GM12872 (cell line): ENCODE results near the gene MYBBP1A.

Source experiments
- TF ChIP-seq, protein P1 (sequence below): IDR thresholded peaks from 3 replicates; pipeline ENCODE4 v1.5.1; 2011; ENCODE audit warnings: low read depth, mild to moderate bottlenecking, low read length, moderate library complexity; ENCODE audit not compliant: insufficient read depth

The MYBBP1A gene

GRCh38 chr17:4530799-4531730 lies 24.1 kb downstream of the MYBBP1A start:
- TF ChIP-seq, protein P1, sequence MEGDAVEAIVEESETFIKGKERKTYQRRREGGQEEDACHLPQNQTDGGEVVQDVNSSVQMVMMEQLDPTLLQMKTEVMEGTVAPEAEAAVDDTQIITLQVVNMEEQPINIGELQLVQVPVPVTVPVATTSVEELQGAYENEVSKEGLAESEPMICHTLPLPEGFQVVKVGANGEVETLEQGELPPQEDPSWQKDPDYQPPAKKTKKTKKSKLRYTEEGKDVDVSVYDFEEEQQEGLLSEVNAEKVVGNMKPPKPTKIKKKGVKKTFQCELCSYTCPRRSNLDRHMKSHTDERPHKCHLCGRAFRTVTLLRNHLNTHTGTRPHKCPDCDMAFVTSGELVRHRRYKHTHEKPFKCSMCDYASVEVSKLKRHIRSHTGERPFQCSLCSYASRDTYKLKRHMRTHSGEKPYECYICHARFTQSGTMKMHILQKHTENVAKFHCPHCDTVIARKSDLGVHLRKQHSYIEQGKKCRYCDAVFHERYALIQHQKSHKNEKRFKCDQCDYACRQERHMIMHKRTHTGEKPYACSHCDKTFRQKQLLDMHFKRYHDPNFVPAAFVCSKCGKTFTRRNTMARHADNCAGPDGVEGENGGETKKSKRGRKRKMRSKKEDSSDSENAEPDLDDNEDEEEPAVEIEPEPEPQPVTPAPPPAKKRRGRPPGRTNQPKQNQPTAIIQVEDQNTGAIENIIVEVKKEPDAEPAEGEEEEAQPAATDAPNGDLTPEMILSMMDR: no peak

DNA sequence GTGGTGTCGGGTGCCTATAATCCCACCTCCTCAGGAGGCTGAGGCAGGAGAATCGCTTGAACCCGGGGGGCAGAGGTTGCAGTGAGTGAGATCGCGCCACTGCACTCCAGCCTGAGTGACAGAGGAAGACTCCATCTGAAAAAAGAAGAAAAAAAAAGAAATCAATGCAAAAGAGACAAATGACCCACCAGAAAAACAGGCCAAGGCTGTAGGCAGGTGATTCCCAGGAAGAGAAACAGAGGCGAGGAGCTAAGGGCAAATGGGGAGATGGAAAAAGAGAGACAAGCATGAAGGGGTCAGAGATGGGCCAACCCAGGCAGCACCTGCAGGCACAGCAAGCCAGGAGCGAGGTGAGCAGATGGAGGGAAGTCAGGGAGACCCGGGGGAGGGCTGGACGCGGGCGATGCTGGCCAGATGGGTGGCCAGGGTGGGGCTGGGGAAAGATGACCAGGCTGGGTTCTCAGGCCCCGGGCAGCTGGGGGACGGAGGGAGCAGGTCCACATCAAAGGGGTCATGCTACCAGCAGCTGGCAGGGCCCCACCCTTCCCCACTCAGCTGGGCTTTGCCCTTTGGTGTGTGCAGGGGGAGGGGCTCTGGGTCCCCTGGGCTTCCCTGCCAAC lies 25.5 kb downstream of the MYBBP1A start:
- TF ChIP-seq, protein P1: no peak

DNA sequence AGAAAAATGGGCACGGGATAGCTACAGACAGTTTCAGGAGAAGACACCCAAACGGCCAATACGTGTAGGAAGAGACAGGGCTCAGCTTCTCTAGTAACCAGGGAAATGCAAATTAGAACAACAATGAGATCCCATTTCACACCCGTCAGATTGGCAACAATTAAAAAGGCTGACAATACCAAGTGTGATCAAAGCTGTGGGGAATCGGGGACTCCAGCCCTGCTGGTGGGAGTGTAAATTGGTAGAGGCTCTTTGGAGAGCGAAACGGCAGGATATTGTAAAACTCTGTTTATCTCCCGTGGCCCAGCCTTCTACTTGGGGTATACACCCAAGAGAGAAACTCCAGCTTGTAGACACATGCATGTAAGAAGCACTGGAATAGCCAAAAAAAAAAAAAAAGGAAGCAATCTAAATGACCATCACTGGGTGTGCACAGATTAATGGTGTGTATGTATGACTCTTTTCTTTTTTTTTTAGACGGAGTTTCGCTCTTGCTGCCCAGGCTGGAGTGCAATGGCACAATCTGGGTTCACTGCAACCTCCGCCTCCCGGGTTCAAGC lies 27.5 kb downstream of the MYBBP1A start:
- TF ChIP-seq, protein P1: no peak

GRCh38 chr17:4527134-4527533 lies 28.1 kb downstream of the MYBBP1A start:
- TF ChIP-seq, protein P1: no peak

GRCh38 chr17:4525691-4526397 lies 29.3 kb downstream of the MYBBP1A start:
- TF ChIP-seq, protein P1: no peak

- TF ChIP-seq, protein P1: no peak
These were observed 31.2 kb downstream of the MYBBP1A start for GRCh38 chr17:4523946-4524345.

DNA sequence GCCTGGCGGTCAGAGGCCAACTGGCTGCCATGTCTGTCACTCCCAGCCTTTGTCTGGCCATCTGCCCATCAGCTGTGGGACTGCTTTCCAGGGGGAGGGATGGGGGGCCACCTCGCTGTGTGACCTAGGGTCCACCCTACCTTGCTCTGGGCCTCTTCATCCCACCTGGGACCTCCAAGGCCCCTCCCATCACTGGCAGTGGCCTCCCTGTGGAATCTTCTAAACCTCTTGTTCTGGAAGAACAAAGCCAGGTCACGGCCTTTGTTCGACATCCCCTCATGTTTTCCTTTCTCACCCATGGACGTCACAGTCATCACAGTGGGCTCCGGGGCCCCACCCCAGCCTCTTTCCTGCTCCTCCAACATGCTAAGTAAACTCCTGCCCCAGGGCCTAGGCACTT lies 32.5 kb downstream of the MYBBP1A start:
- TF ChIP-seq, protein P1: no peak
